ENCODE data around the gene ANKRD13A.

Gene ANKRD13A

DNA sequence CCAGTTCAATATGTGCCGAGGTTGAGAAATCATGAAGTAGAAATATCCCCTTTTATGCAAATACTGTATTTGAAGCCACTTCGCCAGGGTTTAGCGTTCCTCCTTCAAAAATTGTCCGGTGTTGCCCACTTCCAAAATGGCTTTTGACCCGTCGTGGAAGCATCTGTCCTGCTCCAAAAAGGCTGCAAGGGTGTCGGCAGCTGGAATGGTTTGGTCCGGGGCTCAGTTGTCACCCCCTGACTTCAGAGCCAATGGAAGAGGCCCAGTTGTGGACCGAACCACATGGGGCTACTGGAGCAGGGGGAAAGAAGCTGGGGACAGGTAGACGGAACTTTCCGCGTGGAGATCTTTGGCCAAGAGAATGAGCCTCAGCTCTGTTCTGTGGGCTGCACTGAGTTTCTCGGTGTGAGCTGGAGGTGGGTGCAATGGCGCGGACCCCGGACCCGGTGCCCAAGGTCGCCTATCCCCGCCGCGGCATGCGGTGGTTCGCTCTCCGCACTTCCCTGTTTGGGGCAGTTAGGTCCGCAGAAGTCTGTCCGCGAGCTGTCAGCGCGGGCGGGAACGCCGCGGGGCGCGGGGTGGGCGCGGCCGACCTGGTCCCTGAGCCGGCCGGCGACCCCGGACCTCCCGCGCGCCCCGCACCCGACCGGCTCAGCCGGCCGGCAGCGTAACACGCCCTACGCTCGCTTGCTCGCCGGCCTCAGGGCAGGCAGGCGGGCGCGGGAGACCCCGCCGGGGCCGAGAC is at the start of gene ANKRD13A:
Gene ANKRD13A, plus strand, starts transcription at position 527 of the 745 bp plus-strand sequence. CDS start 259 bp downstream, outside the sequence.
- DNase-seq (ENCODE audit: low spot score) = peak; percentile 96

- no peak for DNase-seq (ENCODE audit: low spot score)
These were observed 48.6 kb upstream of the ANKRD13A start for GRCh38 chr12:109950625-109951024.

DNA sequence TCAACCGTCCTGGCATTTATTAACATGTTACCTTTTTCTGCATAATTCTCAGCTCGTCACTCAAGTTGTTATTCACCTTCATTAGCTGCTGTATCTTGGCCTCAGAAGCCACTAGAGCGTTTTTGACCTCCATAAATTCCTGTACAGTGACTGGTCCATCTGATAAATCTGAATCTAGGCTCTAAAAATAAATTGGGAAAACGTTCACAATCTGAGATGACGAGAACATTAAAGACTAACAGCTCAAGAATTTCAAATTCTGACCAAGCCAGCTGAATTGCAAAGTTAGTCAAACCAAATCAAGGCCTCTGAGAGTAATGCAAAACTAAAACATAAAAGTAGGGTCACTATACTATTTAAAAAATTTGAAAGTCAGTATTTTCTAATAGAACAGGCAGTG is 48.1 kb upstream of the ANKRD13A start:
- no peak for DNase-seq (ENCODE audit: low spot score)

- DNase-seq (ENCODE audit: low spot score) = no peak
These were observed 47.5 kb upstream of the ANKRD13A start for GRCh38 chr12:109951751-109952150.

- no peak for DNase-seq (ENCODE audit: low spot score)
These were observed 46.9 kb upstream of the ANKRD13A start for GRCh38 chr12:109952160-109952858.

GRCh38 chr12:109952873-109953272 is 46.4 kb upstream of the ANKRD13A start:
- DNase-seq (ENCODE audit: low spot score) = no peak

- no peak for DNase-seq (ENCODE audit: low spot score)
These were observed 45.6 kb upstream of the ANKRD13A start for GRCh38 chr12:109953656-109954055.

DNA sequence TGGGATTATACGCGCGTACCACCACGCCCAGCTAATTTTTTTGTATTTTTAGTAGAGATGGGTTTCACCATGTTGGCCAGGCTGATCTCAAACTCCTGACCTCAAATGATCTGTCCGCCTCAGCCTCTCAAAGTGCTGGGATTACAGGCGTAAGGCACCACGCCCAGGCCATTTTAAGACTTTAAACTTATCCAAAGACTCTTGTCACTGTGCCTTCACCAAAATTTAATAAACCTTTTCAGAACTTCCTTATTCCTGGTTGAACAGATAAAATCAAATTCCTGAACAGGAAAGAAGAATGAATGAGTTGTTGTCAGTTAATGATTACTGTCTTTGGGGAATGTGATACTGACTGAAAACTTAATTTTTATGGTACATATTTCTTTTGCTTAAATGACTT is 40.9 kb upstream of the ANKRD13A start:
- no peak for DNase-seq (ENCODE audit: low spot score)

DNA sequence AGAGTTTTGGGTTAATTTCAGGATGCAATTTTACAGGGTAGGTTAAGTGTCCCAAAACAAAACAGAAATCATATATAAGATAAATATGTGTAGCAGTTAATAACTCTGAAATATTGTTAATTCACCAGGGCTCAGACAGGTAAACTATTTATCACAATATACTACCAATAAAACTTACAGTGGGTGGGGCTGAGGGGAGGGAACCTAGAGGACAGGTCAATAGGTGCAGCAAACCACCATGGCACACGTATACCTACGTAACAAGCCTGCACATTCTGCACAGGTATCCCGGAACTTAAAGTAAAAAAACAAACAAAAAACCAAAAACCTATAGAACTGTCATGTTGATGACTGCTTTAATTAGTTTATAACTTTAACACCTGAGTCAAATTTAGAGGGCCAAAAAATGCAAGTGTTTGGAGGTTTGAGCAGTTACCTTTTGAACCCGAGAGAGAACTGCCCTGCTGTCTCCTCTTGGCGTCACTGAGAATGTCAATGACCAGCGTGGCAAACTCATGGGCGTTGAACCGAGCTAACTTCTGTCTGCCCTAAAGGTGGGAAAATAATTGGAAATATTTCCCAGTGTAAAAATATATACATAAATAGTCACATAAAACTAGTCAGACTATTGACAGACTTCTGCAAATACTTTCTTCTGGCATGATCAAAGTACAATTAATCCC is 39.7 kb upstream of the ANKRD13A start:
- DNase-seq (ENCODE audit: low spot score) = no peak

GRCh38 chr12:109961201-109961600 is 38.0 kb upstream of the ANKRD13A start:
- DNase-seq (ENCODE audit: low spot score) = no peak

GRCh38 chr12:109961612-109962011 is 37.6 kb upstream of the ANKRD13A start:
- no peak for DNase-seq (ENCODE audit: low spot score)

GRCh38 chr12:109962398-109962797 is 36.8 kb upstream of the ANKRD13A start:
- no peak for DNase-seq (ENCODE audit: low spot score)

DNA sequence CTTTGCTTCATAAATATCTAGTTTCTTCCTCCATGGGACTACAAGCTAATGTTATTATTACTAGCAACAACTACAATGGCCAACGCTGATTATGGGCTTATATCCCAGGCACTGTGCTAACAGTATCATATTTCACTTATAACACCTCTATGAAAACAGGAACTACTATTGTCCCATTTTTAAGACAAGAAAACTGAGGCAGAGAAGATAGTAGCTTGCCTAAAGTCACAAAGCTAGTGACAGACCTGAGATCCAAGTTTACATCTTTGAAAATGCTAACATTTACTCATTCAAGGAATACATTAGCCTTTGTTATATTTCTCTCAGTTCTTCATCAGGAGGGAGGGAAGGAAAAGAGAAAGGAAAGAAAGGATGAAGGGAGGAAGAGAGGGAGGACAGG is 35.9 kb upstream of the ANKRD13A start:
- no peak for DNase-seq (ENCODE audit: low spot score)

DNA sequence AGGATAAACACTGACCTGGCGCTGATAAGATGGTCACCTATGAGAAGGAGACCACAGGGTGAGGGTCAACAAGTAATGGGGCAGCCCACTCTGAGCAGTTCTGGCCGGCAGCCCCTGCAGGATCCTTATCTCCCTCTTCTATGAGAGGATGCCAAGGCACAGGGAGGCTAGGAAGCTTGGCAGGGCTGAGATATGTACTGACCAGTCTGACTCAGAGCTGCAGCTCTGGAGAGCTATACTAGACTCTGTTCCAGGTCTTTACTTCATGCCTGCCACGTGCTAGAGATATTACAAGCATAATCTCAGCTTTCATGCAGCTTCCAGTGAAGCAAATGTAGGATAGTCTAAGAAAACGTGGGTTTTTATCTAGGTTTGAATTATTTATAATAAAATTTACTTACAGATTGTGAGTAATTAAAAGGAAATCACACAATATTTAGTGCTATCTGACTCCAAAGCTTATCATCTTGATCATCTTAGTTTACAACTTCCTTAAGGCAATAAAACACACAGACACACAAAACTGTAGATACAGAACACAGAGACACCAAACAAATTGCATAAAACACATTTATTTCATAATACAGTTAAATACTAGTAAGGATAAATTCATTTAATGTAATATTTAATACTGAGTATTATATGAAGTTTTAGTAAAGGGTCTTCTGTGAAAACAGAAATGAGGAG is 35.3 kb upstream of the ANKRD13A start:
- DNase-seq (ENCODE audit: low spot score) = peak; percentile 11

DNA sequence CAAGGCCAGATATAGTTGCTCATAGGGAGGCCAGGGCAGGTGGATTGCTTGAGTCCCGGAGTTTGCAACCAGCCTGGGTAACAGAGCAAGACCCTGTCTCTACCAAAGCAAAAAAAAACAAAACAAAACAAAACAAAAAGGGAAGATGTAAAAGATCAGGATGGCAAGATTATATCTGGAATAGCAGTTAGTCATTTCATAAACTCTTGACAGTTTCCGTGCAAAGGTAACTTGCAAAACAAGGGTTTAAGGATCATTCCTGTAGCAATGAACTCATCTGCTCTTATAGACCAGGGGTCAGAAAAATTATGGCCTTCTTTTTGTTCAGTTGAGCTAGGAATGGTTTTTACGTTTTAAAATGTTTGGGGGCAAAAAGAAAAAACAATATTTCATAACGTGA is 32.7 kb upstream of the ANKRD13A start:
- DNase-seq (ENCODE audit: low spot score) = no peak

DNA sequence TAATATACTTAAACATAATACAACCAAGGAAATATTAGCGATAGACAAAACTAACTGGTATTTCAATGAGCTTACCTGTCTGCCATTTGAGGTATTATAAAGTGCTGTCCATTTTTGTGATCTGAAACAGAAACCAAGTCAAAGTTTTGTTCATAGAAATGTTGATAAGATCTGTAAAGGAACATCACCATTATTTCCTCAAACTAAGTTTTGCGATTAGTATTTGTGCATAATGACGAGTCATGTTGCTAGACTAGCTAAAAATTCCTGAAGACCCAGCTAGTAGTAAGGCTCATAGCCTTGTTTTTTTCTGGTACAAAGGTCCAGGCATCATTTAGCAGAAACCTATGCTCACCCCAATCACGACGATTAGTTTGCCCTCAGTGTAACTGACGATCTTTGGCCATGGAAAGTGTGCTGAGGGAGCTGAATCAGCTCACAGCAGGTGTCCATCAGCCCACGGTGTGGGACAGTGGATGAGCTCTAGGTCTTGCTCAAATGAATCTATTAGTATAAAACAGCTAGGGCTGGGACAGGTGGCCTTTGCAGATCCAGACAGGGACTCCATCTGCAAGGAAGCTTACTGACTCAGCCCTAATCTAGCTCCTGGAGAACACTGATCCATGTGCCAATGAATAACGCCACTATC is 31.7 kb upstream of the ANKRD13A start:
- no peak for DNase-seq (ENCODE audit: low spot score)

GRCh38 chr12:109968032-109968420 is 31.2 kb upstream of the ANKRD13A start:
- no peak for DNase-seq (ENCODE audit: low spot score)

GRCh38 chr12:109968801-109969200 is 30.4 kb upstream of the ANKRD13A start:
- DNase-seq (ENCODE audit: low spot score) = no peak

DNA sequence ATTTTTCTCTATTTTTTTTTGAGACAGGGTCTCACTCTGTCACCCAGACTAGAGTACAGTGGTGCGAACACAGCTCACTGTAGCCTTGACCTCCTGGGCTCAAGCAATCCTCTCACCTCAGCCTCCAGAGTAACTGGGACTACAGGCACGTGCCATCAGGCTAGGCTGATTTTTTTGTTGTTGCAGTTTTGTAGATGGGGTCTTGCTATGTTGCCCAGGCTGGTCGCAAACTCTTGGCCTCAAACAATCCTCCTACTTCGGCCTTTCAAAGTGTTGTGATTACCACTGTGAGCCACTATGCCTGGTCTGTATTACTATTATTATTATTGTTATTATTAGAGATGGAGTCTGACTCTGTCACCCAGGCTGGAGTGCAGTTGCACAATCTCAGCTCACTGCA is 26.4 kb upstream of the ANKRD13A start:
- DNase-seq (ENCODE audit: low spot score) = no peak

- DNase-seq (ENCODE audit: low spot score) = no peak
These were observed 17.9 kb upstream of the ANKRD13A start for GRCh38 chr12:109981311-109981710.

DNA sequence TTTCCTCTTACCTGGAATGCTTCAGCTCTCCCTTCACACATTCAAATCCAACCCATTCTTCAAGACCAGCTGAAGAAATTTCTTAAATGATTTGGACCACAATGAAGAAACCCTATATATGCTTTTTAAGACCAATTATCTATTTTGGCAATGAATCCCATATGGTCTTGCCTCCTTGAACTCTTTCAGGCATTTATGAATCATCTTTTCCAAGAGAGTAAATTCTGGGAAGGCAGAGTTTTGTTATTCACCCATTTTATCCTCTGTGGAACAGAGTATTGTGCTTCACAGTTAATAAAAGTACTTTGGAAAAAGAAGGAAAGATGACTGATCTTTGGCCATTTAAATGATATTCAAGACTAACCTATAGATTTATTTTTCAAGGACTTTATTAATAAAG is 17.0 kb upstream of the ANKRD13A start:
- no peak for DNase-seq (ENCODE audit: low spot score)
